SK-N-MC (cell line): ENCODE results near the gene NCOA3.

ENCODE experiments used
- EZH2 ChIP-seq: fragments of 200-600 bp; sonication (generic); IDR thresholded peaks from one replicate; pipeline ENCODE4 v1.6.1; 2017; ENCODE audit warnings: antibody characterized with exemption
- POLR2AphosphoS5 ChIP-seq: IDR thresholded peaks from 2 replicates; pipeline ENCODE4 v1.6.1; 2012; ENCODE audit warnings: mild to moderate bottlenecking, low read depth, low read length, borderline replicate concordance

DNA sequence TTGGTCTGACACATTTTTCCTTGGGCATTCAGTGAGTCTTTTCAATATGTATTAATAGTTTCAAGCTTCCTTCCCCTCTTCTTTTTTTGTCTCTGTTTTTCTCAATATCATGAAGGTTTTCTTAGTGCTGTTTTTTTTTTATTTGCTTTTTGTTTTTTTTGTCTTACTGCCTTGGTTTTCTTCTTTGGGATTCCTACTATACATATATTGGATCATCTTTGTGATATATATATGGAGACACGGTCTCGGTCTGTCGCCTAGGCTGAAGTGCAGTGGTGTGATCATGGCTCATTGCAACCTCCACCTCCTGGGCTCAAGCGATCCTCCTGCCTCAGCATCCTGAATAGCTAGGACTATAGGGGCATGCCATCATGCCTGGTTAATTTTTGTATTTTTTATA, 43.8 kb downstream of the NCOA3 start:
- no peak for TF ChIP-seq EZH2
- no peak for TF ChIP-seq POLR2AphosphoS5
